ENCODE results near the gene KCNQ1OT1. TPM values are rescaled to one million over a fixed set of nuclear protein-coding genes. Genes with fewer than 3 reads are reported as not detected.

The KCNQ1OT1 gene
- polyA plus RNA-seq, 4 donors: 0.73 to 1.8 (median 1.0) TPM

GRCh38 chr11:2625183-2625582, 74.6 kb downstream of the KCNQ1OT1 start:
- DNase-seq (ENCODE audit: low read depth in 4 of 4, low spot score in 3 of 4): no peak

DNA sequence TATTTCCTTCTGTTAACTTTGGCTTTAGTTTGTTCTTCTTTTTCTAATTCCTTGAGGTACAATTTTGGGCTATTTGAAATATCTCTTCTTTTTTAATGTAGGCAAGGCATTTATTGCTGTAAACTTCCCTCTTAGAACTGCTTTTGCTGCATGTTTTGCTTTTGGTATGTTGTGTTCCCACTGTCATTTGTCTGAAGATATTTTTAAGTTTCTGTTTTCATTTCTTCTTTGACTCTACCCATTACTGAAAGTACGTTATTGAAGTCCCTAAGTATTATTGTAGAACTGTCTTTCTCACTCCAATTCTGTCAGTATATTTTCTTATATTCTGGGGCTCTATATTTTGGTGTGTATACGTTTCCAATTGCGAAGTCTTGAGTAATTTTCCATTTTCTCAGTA, 77.9 kb downstream of the KCNQ1OT1 start:
- no peak for DNase-seq (ENCODE audit: low read depth in 4 of 4, low spot score in 3 of 4)

GRCh38 chr11:2612884-2613571, 86.8 kb downstream of the KCNQ1OT1 start:
- DNase-seq (ENCODE audit: low read depth in 4 of 4, low spot score in 3 of 4): no peak

GRCh38 chr11:2609345-2609744, 90.4 kb downstream of the KCNQ1OT1 start:
- DNase-seq (ENCODE audit: low read depth in 4 of 4, low spot score in 3 of 4): no peak

DNA sequence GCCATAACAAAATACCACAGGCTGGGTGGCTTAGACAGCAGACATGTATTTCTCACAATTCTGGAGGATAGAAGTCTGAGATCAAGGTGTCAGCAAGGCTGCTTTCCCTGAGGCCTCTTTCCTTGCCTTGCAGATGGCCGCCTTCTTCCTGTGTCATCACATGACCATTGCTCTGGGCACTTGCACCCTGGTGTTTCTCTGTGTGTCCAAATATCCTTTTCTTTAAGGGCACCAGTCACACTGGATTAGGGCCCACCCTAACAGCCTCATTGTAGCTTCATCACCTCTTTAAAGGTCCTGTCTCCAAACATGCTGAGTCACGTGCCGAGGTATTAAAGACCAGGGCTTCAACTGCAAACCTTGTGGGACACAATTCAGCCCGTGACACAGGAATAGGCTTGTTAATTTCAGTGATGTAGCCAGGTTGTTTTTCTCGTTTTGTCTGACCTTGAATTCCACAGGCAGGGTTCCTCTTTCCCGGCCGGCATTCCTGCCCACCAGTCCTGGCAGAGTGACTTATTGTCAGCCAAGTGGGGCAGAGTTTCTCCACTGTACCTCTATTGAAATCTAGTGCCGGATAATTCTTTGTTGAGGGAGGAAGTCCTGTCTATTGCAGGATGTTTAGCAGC, 100.1 kb downstream of the KCNQ1OT1 start:
- DNase-seq (ENCODE audit: low read depth in 4 of 4, low spot score in 3 of 4): no peak

GRCh38 chr11:2595204-2595603, 104.6 kb downstream of the KCNQ1OT1 start:
- no peak for DNase-seq (ENCODE audit: low read depth in 4 of 4, low spot score in 3 of 4)

DNA sequence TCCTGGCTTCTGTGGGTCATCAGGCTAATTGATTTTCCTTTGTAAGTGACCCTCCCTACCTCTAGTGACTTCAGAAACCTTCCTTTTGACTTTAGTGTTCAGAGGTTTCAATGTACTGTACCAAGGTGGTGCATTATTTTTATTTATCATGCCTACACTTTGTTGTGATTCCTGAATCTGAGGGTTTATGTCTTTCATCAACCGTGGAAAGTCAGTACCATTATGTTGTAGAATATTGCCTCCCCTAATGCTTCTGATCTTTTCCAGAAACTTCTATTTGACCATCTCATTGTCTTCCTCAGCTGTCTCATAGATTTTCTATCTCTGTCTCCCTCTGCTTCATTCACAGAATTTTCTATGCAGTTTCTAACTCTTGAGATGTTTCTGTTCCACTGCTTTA, 105.5 kb downstream of the KCNQ1OT1 start:
- no peak for DNase-seq (ENCODE audit: low read depth in 4 of 4, low spot score in 3 of 4)

GRCh38 chr11:2593393-2593950, 106.3 kb downstream of the KCNQ1OT1 start:
- no peak for DNase-seq (ENCODE audit: low read depth in 4 of 4, low spot score in 3 of 4)

DNA sequence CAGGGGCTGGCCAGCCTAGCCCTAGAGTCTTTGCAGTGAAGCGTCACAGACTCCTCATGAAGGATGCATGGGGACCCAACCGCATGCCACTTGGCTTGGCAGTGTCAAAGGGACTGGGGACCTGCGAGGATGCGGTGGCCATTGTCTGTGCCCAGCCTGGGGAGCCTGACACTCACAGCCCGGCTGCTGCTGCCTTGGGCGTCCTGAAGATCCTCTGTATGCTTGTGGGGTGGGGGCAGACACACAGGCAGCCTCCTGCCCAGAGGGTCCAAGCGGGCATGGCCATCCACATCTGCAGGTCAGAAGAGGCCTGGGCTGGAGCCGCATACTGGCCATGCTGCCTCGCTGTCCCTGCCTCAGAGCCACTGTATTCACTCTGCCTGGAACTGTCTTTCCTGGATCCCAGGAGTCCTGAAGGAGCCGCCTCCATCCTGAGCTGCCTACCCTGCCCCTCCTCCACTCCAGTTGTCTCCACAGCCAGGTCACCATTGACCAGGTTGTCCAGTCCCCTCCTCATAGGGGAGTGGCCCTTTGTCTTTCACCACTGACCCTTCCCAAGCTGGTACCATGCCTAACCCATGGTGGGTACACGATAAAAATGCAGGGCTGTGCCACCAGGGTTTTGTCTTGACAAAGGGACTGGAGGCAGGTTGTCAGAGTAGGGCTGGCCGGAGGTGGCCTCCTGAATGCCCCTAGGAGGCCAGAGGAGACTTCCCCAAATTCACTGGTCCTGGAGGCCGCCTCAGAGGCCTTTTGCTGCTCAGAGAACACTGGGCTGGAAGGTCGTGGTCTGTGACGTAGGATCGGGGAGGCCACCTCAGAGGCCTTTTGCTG, 107.0 kb downstream of the KCNQ1OT1 start:
- DNase-seq (ENCODE audit: low read depth in 4 of 4, low spot score in 3 of 4): no peak

DNA sequence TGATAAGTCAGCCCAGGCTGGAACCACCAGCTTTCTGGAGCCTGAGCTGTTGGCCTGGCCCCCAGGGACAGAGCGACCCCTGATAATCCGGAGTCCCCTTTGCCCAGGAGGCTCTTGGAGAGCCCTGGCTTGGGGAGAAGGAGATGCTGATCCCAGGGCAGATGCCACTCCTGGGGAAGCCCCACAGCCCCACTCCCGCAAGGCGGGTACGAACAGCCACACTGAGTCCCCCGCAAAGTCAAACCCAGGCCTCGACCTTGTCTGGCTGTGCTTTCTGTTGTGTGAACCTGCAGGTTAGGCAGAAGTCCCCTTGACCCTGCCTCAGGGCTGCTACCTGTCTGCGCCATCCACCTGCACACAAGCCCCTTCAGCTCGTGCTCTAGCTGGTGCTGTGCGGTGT, 108.0 kb downstream of the KCNQ1OT1 start:
- no peak for DNase-seq (ENCODE audit: low read depth in 4 of 4, low spot score in 3 of 4)

DNA sequence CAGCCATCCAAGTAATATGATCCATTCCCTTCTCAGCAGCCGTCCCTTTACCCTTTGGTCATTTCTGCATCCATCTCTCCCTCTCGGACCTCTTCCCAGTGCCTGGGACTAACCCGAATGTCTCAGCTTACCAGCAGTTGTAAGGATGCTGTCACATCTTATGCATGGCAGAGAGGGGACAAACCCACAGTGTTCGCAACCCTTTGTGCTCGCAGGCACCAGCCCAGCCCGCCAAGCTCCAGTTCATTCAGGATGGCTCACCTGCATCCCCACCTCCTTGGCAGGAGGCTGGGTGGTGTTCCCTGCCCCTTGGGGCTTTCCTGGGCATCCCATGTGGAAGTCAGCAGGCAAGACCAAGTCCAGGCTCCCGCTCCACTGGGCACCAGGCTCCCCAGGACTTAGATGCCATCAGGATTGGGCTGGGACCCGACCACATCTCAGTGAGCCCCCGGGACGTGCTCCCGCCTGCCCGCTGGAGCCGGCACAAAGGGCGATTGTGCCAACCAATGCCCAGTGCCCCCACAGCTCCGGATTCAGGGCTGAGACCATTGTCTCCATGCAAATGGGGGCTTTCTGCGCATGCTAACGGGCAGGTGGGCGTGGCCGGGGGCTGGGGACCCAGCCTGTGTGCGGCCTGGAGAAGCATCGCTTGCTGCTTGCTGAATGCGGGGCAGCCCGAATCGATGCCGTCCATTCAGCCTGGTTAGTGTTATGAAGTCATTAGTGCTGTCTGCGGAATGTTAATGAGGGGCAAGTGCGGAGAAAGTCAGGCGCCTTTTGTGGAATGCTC, 108.6 kb downstream of the KCNQ1OT1 start:
- no peak for DNase-seq (ENCODE audit: low read depth in 4 of 4, low spot score in 3 of 4)

GRCh38 chr11:2590131-2590964, 109.4 kb downstream of the KCNQ1OT1 start:
- DNase-seq (ENCODE audit: low read depth in 4 of 4, low spot score in 3 of 4): no peak

DNA sequence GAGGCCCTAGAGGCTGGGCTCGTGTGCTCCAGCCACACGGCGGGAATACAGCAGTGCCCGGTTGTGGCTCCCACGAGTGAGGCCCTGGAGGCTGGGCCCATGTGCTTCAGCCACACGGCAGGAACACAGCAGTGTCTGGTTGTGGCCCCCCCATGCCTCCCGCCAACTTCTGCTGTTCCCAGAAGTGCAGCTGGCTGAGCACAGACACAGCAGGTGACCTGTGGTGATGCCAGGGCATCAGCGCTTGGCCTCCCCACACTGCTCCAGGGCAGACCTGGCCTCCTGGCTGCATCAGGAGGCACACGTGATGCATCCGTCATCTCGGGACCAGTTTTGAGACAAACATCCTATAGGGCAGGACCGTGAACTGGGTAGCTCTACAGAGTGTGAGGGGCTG, 110.3 kb downstream of the KCNQ1OT1 start:
- no peak for DNase-seq (ENCODE audit: low read depth in 4 of 4, low spot score in 3 of 4)

GRCh38 chr11:2588809-2589537, 110.8 kb downstream of the KCNQ1OT1 start:
- no peak for DNase-seq (ENCODE audit: low read depth in 4 of 4, low spot score in 3 of 4)

DNA sequence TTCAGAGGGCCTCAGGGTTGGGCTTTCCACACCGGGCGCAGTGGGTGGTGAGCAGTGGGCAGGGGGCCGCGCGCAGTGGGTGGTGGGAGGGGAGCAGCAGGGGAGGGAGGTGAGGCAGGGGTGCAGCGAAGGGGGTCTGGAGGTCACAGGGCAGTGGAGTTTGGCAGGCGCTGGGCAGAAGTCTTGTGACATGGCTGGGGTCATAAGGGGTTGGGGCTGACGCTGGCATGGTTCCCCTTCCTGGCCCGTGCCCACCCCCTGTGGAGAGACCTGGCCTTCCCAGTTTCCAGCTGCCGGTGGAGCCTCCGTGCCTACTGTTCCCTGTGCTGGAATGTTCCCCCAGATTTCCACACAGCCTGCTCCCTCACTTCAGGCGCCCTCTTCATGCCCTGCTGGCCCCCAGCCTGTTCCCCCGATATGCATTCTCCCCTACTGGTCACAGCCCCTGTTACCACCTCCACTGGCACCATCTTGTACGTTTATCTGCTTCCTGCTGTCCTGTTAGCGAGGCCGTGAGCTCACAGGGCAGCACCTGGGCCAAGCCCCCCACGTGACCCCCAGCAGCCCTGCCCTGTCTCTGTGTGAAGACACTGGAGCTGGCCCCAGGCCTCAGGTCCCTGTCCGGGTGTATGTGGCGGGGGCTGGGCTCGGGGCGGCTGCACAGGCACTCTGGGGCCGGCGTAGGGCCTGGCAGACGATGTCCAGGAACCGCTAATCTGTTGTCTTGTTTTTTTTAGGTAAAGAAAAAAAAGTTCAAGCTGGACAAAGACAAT, 111.6 kb downstream of the KCNQ1OT1 start:
- DNase-seq (ENCODE audit: low read depth in 4 of 4, low spot score in 3 of 4): no peak

GRCh38 chr11:2587132-2587930, 112.5 kb downstream of the KCNQ1OT1 start:
- DNase-seq (ENCODE audit: low read depth in 4 of 4, low spot score in 3 of 4): no peak

- DNase-seq (ENCODE audit: low read depth in 4 of 4, low spot score in 3 of 4): no peak
Measured at GRCh38 chr11:2586793-2587131, 113.0 kb downstream of the KCNQ1OT1 start.

All from left renal pelvis (tissue), 4 donors.